WERI-Rb-1 (cell line): ENCODE data around the gene ZNF839.

Source experiments
- DNase-seq: peaks from one replicate; pipeline ENCODE4 v3.0.0-alpha.2; 2020
- H3K27ac ChIP-seq: fragments of 250-450 bp; sonication (Bioruptor Pico); 2 replicates; pipeline ENCODE4 v1.5.1; 2020; ENCODE audit warnings: mild to moderate bottlenecking, moderate library complexity
- H3K27me3 ChIP-seq: fragments of 250-450 bp; sonication (Bioruptor Pico); 2 replicates; pipeline ENCODE4 v1.5.1; 2021; ENCODE audit warnings: mild to moderate bottlenecking, low read depth, moderate library complexity; ENCODE audit not compliant: insufficient read depth, severe bottlenecking
- H3K36me3 ChIP-seq: fragments of 250-450 bp; sonication (Bioruptor Pico); 2 replicates; pipeline ENCODE4 v1.5.1; 2020; ENCODE audit warnings: mild to moderate bottlenecking, moderate library complexity
- H3K4me3 ChIP-seq: 2 replicates; pipeline ENCODE4 v1.5.1; 2011; ENCODE audit warnings: low read depth, mild to moderate bottlenecking, control low read depth, low read length
- H3K9me3 ChIP-seq: fragments of 250-450 bp; sonication (Bioruptor Pico); 2 replicates; pipeline ENCODE4 v1.5.1; 2021; ENCODE audit warnings: mild to moderate bottlenecking, moderate library complexity; ENCODE audit not compliant: severe bottlenecking
- CTCF ChIP-seq: IDR thresholded peaks from 2 replicates; pipeline ENCODE4 v1.5.1; 2011; ENCODE audit warnings: low read depth, mild to moderate bottlenecking, control low read depth, inconsistent platforms, low read length

The ZNF839 gene

GRCh38 chr14:102319351-102320032 lies at the start of gene ZNF839:
ZNF839 (plus strand) TSS chr14:102319746; CDS start chr14:102319766, 20 bp downstream.
- Histone ChIP-seq H3K9me3 (no peaks in the 10 kb centered on the region), H3K27ac (peak within 1 kb of the TSS; percentile 80), H3K36me3 (peaks cover 7% of the 10 kb centered on the region), H3K27me3 (no peaks in the 10 kb centered on the region), H3K4me3 (peak within 1 kb of the TSS; percentile 77)
- DNase-seq = peak; percentile 94
- no peak for TF ChIP-seq CTCF

- TF ChIP-seq CTCF = no peak
- no peaks in the 10 kb centered on the region for H3K36me3 ChIP-seq
- H3K27ac ChIP-seq = no peak overlapping the region
- H3K4me3 ChIP-seq = no peak overlapping the region
- no peak for DNase-seq
- H3K9me3 ChIP-seq = no peaks in the 10 kb centered on the region
- no peaks in the 10 kb centered on the region for H3K27me3 ChIP-seq
Measured at GRCh38 chr14:102272392-102272791, 47.2 kb upstream of the ZNF839 start.

GRCh38 chr14:102275866-102276265 lies 43.7 kb upstream of the ZNF839 start:
- Histone ChIP-seq H3K27me3 (no peaks in the 10 kb centered on the region), H3K36me3 (peaks cover 3% of the 10 kb centered on the region; the same call in 1 of the 2 replicates), H3K27ac (no peak overlapping the region), H3K4me3 (no peak overlapping the region), H3K9me3 (no peaks in the 10 kb centered on the region)
- DNase-seq = no peak
- TF ChIP-seq CTCF = no peak

- Histone ChIP-seq H3K27ac (0 out of 2 replicates have a peak overlapping the region, but pooled peaks have one; percentile 33), H3K9me3 (no peaks in the 10 kb centered on the region), H3K27me3 (no peaks in the 10 kb centered on the region), H3K36me3 (peaks cover 8% of the 10 kb centered on the region), H3K4me3 (no peak overlapping the region)
- DNase-seq = peak; percentile 29
- TF ChIP-seq CTCF = no peak
Measured at GRCh38 chr14:102277874-102278630, 41.5 kb upstream of the ZNF839 start.

- Histone ChIP-seq H3K27me3 (no peaks in the 10 kb centered on the region), H3K27ac (no peak overlapping the region), H3K9me3 (no peaks in the 10 kb centered on the region), H3K4me3 (no peak overlapping the region), H3K36me3 (peaks cover 8% of the 10 kb centered on the region)
- no peak for DNase-seq
- no peak for TF ChIP-seq CTCF
Measured at GRCh38 chr14:102278631-102278935, 41.0 kb upstream of the ZNF839 start.

GRCh38 chr14:102279282-102279681 lies 40.3 kb upstream of the ZNF839 start:
- Histone ChIP-seq H3K27ac (no peak overlapping the region), H3K36me3 (peaks cover 8% of the 10 kb centered on the region), H3K9me3 (no peaks in the 10 kb centered on the region), H3K27me3 (no peaks in the 10 kb centered on the region), H3K4me3 (no peak overlapping the region)
- no peak for TF ChIP-seq CTCF
- no peak for DNase-seq
